SK-MEL-5 (cell line): ENCODE data around the gene SOBP. TPM values are rescaled to one million over a fixed set of nuclear protein-coding genes. Genes with fewer than 3 reads are reported as not detected.
A peak's percentile ranks its signal among the peaks of the same experiment; 100 is the strongest.

Experiments used
- DNase-seq: peaks from one replicate; pipeline ENCODE4 v3.0.0-alpha.2; 2016; ENCODE audit warnings: low read depth, low spot score
- in situ Hi-C: cut with HindIII; loops from 2 replicates; pipeline ENCODE4 v1.10.0; 2016; ENCODE audit warnings: low sequenced_read_pairs, high pct_unique_total_duplicates, low pct_unique_long_range_greater_than_20kb
- total RNA-seq: library from RNA; depleted of rRNA; stranded (reverse); fragments of >200 nt; shearing (Covaris generic); gene quantifications from 2 replicates; pipeline ENCODE4 v1.2.3, GENCODE V29; 2014

The SOBP gene
- total RNA-seq, 1 experiment from 2014 or later: 2.4 TPM

DNA sequence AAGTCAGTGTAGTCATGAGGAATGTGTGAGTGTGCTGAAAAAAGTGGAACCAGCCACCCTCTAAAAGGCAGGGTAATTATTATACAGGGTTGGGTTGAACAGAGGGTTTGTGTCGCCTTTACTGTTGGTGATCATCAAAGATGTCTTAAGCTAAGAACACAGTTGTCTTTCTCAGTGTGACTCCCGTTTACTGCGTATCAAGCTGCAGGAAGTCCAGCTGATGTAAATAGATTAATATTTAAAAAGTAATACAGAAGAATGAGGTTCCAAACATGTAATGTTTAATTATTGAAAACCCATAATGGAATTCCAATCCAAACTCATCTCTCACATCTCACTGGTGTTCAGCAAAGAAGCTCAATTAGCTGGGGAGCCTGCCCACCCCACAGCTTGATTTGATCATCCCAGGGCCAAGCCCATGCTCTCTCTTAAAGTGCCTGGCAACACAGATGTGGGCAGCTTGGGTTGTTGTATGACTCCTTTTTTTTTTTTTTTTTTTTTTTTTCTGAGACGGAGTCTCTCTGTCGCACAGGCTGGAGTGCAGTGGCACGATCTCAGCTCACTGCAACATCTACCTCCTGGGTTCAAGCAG is 127.5 kb downstream of the SOBP start:
- in situ Hi-C loops: no loop called here
- DNase-seq: no peak

DNA sequence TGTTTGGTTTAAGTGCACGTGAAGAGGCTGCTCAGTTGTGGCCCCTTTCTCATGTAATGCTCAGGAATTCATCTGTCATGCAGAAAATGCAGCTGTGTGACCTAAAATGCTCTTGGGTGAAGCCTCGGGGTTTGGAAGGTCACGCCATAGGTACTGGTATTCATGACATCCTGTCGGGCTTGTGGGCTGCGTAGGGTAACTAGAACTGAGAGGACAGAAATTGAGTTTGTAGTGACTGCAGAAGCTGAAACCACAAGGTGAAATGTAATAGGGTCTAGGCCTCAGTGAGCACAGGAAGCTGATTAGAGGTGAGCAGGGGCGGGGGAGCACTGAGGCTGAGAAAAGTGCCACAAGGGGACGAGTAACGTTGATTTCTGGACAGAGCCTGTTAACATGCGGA is 128.8 kb downstream of the SOBP start:
- no peak for DNase-seq
- in situ Hi-C loops: no loop called here

DNA sequence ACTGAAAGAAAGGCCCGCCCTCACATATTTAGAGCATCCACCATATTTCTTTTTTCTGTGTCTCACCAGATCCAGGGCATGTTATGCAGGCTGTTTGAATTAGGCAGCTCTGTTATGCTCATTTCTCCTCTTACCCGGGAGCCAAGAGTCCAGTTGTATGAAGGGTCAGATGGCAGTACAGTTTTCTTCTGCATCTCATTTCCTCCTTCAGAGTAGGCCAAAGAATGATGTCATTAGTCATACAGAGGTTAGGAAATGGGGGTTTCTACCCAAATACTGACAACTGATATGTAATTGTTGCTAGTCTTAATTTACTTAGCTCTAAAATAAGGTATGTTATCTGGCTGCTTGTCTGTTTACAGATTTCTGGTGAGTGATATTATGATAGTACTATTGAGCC is 130.8 kb downstream of the SOBP start:
- in situ Hi-C loops: no loop called here
- no peak for DNase-seq

DNA sequence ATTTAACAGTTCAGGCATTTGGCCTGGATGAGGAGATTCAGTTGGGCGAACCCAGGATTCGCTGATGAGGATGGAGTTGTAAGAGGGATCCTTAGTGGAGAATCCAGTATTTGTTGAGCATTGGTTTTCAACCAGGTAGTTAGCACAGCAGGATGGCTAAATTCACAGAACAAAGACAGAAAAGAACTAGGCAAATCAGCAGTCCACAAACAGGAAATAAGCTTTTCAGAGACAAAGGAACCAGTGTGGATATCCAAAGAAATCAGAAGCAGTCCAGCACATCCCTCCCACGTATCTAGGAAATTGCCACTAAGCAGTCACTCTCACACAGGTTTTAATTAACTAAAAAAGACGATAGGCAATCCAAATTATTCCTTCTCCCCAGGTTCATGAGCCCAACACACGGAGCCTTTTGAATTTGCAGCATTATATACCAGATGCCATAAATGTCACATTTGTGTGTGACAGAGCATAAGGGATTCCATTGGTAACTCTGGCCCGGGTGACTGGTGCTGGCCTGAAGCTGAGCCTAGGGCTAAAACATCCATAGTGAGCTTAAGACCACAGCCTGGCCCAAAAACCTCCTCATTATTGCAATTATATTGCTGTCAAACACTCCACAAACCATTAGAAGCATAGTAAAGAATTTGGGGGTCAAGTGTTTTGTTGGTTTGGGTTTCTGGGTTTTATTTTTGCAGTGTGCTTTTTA is 131.5 kb downstream of the SOBP start:
- in situ Hi-C loops: no loop called here
- peak; percentile 58 for DNase-seq

DNA sequence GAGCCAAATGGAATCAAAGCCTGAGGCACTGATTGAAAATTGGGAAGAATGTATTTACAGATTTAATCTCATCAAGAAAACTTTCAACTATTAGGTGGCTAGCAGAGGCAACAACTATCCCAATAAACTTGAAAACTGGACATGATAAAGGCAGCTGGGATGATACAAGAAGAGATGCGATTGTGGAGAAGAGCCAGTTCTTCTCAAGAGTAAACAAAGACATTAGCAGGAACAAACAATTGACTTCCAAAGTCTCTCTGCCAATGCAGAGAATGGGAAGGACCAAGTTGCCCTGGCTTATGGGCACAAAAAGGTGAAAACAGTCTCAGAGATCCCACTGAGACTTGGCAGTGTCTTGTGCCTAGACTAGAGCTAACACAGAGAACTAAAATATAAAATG is 132.4 kb downstream of the SOBP start:
- in situ Hi-C loops: no loop called here
- DNase-seq: no peak

DNA sequence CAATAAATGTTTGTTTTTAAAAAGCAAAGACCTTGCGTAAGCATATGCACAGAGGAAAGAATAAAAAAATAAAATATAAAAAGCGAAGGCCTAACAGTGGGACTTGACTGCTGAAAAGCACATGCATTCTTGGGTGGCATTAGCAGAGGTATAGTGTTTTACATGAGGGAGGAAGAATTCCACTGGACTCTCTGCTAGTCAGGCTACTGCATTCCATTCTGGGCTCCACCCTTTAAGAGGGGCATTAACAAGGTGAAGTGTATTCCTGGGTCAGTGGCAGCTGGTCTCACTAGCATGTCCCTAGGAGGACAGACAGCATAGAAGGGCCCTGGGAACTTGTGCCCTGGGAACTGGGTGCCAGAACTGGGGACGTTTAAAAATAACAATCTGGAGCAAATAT is 134.1 kb downstream of the SOBP start:
- in situ Hi-C loops: no loop called here

DNA sequence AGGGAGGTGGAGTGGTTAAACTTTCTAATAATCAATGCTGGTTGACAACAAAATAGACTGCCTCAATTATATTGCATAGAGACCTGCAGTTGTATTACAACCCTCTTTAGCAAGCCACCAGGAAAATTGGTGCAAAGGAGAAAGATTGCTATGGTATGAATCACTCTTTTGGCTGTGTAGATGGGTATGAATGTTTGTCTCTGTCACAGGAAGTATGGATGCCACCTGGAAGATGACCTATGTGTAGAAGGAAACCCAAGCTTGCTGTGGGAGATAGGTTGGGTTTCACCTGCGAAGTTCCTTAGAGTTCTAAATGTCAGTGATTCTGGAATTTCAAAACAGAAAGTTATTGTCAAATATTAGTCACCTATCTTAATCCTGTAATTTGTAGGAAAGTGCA is 134.6 kb downstream of the SOBP start:
- in situ Hi-C loops: no loop called here
- no peak for DNase-seq

More for the DNA sequence above, 134.1 kb downstream of the SOBP start:
- DNase-seq: no peak

DNA sequence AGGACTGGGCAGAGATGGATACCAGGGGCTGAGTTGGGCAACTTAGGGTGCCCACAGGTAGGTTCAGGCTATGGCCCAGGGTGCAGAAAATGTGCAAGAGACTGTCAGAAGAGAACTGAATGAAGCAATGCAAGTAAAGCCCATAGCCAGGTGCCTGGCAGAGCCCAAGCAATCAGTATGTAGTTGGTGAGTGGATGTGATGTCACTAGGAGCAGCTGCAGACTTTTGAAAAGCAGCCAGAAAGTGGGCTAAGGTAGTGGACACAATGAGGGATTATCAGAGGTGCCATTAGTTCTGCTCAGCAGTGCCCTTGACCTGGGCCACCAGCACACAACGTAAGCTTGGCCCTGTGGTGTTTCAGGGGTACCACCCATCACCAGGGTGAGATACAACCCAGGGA is 135.3 kb downstream of the SOBP start:
- in situ Hi-C loops: no loop called here

DNA sequence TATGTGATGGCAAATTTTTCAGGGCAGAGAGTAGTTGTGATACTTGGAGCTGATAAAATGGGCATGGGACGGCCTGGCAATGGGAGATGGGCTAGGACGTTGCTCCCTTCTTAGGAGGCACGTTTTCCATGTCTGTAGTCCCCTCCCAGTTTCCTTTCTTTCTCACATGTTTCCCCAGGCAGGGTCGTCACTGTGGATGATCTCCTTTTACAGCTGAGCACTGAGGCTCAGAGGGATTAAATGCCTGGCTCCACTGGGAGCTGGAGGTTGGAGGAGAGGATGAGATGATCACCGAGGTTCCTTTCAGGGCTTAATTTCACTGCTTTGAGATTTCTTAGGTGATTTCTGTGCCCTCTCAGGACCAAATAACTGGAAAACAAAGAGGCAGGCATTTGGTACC is 136.7 kb downstream of the SOBP start:
- in situ Hi-C loops: no loop called here
- no peak for DNase-seq

More for the DNA sequence above, 135.3 kb downstream of the SOBP start:
- no peak for DNase-seq

DNA sequence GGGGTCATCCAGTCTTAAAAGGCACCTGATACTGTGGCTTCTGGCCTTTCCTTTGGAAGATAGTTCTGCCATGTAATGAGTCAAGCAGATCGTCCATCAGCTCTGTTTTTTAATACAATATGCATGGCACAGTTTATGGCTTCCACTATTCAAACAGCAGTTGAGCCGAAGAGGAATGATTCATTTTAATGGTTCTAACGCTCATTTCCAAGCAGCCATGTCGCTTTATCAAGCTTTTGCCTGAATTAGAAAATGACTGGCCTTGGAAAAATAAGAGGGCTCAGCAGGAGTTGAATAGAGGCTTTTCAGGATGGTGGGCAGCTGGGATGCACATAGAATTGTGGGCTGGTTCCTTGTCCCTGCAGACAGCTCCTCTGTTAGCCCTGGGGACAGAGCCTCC is 138.1 kb downstream of the SOBP start:
- in situ Hi-C loops: no loop called here
- no peak for DNase-seq

DNA sequence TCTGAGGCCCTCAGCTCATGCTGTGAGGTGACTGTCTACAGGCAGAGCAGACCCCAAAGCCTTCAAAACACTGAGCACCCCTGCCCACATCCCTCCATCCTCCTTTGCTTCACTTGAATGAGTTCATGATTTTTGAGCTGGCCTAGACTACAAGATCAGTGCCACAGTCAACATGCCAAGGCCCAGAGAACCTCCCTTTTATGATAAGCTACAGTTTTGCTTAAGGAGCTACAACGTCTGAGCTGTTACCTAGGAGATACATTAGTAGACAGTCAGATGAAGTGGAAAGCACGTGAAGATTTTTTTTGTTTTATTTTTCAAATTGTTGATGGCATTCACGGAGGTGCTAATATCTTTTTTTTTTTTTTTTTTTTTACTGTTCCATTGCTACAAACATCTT is 139.0 kb downstream of the SOBP start:
- in situ Hi-C loops: no loop called here
- DNase-seq: no peak

DNA sequence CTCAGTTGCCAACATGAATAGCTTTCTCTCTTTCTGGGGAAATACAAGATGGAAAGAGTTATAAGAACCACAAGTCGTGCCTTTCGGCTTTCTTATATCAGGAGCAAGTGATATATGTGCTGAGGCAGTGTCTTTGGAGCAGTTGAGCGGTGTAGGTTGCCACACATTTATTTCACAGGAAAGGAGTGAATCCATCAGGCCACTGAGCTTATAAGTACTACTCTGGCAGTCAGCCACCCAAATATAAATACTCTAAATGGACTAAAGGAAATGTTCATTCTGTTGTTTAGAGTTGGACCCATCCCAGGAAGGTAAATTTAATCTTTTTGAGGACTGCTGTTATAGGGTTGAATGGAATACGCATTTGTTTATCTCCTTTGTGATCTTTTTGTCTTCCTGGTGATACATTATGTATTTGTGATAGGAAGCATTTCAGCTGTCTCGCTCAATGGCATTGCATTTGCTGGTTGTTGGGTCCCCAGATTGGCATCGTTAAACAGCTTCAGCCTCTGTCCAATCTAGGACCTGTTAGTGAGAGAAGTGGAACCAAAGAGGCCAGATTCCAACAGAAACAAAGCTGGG is 139.7 kb downstream of the SOBP start:
- DNase-seq: no peak
- in situ Hi-C loops: no loop called here

DNA sequence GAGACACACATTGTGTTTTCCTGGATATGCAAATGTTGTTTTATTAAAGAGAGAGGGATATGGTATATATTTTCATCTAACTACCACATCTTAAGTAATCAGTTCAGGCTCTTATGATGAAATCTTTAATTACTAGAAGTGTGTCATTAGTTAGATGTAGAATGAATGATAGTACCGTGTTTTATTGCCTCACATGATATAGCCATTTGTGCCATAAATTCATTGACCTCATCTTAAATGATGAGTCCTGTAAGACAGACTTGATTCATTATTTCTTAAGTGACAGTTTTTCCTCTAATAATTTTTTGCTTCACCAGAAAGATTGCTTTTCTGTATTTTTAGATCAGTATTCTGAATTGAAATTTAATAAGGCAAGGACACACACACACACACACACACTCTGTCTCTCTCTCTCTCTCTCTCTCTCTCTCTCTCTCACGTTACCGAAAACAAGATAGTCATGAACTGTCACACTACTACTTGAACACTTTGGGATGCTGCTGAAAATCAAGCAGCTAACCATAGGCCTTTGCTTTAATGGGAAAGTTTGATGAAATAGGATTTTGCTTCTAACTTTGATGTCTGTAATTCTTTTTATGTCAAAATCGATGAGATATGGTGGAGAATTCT is 140.5 kb downstream of the SOBP start:
- in situ Hi-C loops: no loop called here
- no peak for DNase-seq

DNA sequence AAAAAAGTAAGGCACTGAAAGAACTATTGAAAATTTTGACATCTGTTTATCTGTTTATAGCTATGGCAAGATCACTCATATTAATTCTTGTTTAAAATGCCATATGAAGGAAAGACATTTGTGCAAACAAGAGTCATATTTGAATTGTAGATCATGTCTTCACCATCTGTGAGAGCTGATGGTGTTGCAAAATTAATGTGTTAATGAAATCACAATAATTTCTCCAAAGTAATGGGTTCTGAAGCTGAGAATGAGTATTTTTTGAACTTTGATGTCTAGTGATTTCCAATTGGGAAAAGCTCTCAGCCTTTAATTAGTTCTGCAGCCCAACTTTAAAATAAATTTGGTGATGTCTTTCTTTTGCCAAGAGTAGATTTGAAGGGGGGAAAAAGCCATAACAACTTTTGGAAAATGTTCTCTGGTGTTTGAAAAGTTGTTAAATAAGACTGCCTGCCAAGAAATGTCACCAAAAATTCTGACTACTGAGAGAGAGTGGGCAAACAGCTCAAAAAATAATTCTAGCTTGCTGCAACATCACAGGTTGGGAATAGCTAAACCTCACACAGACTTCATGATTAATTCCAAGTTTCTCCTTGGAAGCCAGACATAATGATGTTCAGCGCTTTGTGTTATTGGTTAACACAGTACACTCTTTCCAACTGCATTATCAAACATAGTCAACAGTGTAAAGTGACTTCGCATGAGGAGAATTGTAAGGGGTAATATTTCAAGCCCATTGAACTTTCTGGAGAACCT is 142.6 kb downstream of the SOBP start:
- in situ Hi-C loops: no loop called here
- DNase-seq: no peak

DNA sequence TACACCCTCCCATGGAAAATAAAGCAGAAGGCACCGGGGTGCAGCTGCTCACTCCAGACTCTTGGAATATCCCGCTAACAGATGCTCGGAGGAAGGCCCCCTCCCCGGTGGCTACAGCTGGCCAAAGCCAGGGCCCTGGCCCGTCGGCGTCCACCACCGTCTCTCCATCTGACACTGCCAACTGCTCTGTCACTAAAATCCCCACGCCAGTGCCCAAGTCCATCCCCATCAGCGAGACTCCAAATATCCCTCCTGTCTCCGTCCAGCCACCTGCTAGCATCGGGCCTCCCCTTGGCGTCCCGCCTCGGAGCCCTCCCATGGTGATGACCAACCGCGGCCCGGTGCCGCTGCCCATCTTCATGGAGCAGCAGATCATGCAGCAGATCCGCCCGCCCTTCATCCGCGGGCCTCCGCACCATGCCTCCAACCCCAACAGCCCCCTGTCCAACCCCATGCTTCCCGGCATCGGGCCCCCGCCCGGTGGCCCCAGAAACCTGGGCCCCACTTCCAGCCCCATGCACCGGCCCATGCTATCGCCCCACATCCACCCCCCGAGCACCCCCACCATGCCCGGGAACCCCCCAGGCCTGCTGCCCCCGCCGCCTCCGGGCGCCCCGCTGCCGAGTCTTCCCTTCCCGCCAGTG is 143.9 kb downstream of the SOBP start:
- no peak for DNase-seq
- in situ Hi-C loops: no loop called here

DNA sequence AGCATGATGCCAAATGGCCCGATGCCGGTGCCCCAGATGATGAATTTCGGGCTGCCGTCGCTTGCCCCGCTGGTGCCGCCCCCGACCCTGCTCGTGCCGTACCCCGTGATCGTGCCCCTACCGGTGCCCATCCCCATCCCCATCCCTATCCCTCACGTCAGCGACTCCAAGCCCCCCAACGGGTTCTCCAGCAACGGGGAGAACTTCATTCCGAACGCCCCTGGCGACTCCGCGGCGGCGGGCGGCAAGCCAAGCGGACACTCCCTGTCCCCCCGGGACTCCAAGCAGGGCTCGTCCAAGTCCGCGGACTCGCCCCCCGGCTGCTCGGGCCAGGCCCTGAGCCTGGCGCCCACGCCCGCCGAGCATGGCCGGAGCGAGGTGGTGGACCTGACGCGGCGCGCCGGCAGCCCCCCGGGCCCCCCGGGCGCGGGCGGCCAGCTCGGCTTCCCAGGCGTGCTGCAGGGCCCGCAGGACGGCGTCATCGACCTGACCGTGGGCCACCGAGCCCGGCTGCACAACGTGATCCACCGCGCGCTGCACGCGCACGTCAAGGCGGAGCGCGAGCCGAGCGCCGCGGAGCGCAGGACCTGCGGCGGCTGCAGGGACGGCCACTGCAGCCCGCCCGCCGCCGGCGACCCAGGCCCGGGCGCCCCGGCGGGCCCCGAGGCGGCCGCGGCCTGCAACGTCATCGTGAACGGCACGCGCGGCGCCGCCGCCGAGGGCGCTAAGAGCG is 144.6 kb downstream of the SOBP start:
- DNase-seq: no peak
- in situ Hi-C loops: no loop called here

DNA sequence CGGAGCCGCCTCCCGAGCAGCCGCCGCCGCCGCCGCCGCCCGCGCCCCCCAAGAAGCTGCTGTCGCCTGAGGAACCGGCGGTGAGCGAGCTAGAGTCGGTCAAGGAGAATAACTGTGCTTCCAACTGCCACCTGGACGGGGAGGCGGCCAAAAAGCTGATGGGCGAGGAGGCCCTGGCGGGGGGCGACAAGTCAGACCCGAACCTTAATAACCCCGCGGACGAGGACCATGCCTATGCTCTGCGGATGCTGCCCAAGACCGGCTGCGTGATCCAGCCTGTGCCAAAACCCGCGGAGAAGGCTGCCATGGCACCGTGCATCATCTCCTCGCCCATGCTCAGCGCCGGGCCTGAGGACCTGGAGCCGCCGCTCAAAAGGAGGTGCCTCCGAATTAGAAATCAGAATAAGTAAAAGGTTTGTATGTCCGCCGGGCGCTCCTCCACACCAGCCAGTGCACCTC is 145.2 kb downstream of the SOBP start:
- no peak for DNase-seq
- in situ Hi-C loops: no loop called here
